Heart left ventricle (tissue), 13 donors: ENCODE results near the gene BMPR2.

Experiments
- POLR2A ChIP-seq, 2 donors: fragments of 450-650 bp; IDR thresholded peaks; one replicate each; pipeline ENCODE4 v1.6.1; 2017; ENCODE audit warnings: antibody characterized with exemption in 2 of 2, mild to moderate bottlenecking in 2 of 2, moderate library complexity in 2 of 2
- TF ChIP-seq, protein P1 (sequence below), 12 donors: fragments of 200-600 bp; sonication (generic) in 4 of 12; IDR thresholded peaks; one replicate each; pipeline versions ENCODE4 v1.5.0 to v1.8.0; 2018 to 2022; ENCODE audit warnings: antibody characterized with exemption in 12 of 12, mild to moderate bottlenecking in 5 of 12
- donor health status: ischemic (EF 13 %, LVEDD 7.1; RV severe dilation, severe dysfunction).
- donor health status: DM: no; HTN: yes; CAD: no.
- donor health status: DM: no; HTN: no; CAD: no.
- donor health status: ischemic (EF 25% LVEDD 6.9; RV normal size, moderate dysfunction).
- donor health status: ischemic (EF 25% LVEDD 5.7; RV mildly dilated, moderate dysfunction).
- donor health status: ischemic (EF 35%, LVEDD 5.7; RV mildly dilated, moderate dysfunction).
- donor health status: nonischemic (EF 11% LVEDD 7.7; RV severe dilation, severe dysfunction).
- donor health status: DM: yes; HTN: yes; CAD: no.
- donor health status: PGD.
- donor health status: ischemic (EF 29% LVEDD 5.4; RV normal size, mild dysfunction).
- donor health status: nonischemic (EF 23%, LVEDD 6.1; RV moderate dilation, normal function).

DNA sequence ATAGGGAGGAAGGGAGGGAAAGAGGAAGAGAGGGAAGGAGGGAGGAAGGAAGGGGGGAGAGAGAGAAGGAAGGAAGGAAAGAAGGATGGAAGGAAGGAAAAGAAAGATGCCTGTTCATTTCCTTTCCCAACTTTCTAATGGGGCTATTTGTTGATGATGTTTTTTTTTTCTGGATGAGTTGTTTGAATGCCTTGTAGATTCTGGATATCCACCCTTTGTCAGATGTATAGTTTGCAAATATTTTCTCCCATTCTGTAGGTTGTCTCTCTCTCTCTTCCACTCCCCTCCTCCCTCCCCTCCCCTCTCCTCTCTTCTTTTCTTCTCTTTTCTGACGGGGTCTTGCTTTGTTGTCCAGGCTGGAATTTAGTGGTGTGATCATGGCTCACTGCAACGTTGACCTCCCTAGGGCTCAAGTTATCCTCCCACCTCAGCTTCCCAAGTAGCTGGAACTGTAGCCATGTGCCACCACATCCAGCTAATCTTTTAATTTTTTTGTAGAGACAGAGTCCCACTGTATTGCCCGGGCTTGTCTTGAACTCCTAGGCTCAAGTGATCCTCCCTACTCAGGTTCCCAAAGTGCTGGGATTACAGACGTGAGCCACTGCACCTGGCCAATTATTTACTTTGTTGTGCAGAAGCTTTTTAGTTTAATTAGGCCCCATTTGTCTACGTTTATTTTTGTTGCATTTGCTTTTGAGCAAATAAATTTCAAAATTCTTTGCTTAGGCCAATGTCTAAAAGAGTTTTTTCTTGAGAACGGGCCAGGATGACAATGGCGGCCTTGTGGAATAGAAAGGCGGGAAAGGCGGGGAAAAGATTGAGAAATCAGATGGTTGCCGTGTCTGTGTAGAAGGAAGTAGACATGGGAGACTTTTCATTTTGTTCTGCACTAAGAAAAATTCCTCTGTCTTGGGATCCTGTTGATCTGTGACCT lies 201.4 kb downstream of the BMPR2 start:
- TF ChIP-seq, protein P1, sequence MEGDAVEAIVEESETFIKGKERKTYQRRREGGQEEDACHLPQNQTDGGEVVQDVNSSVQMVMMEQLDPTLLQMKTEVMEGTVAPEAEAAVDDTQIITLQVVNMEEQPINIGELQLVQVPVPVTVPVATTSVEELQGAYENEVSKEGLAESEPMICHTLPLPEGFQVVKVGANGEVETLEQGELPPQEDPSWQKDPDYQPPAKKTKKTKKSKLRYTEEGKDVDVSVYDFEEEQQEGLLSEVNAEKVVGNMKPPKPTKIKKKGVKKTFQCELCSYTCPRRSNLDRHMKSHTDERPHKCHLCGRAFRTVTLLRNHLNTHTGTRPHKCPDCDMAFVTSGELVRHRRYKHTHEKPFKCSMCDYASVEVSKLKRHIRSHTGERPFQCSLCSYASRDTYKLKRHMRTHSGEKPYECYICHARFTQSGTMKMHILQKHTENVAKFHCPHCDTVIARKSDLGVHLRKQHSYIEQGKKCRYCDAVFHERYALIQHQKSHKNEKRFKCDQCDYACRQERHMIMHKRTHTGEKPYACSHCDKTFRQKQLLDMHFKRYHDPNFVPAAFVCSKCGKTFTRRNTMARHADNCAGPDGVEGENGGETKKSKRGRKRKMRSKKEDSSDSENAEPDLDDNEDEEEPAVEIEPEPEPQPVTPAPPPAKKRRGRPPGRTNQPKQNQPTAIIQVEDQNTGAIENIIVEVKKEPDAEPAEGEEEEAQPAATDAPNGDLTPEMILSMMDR (IDR thresholded peaks at IDR 0.05) = no peak
- no peak for TF ChIP-seq POLR2A (IDR thresholded peaks at IDR 0.05)
